Activated naive CD4-positive, alpha-beta T cell treated with anti-CD3 and anti-CD28 coated beads, Interleukin-2, amount 50 U/mL, for 72 hours (primary cell): ENCODE measurements around the gene MOB3A. TPM values are rescaled to one million over a fixed set of nuclear protein-coding genes. Genes with fewer than 3 reads are reported as not detected.

Experiments used
- ATAC-seq, 2 donors: fragments of 150-1000 bp; cut with Tn5 transposase; 2 replicates each; pipeline ENCODE4 v1.10.0; 2021; ENCODE audit warnings: mild to moderate bottlenecking in 2 of 2, moderate library complexity in 2 of 2
- DNase-seq, 2 donors: peaks; one replicate each; pipeline ENCODE4 v3.0.0; 2021 to 2022; ENCODE audit warnings: low spot score in 2 of 2
- H3K27ac Mint-ChIP-seq, 2 donors: one replicate each; pipeline ENCODE4 v1.8.0; 2022; ENCODE audit warnings: mild to moderate bottlenecking in 2 of 2, mixed read lengths in 2 of 2
- H3K36me3 Mint-ChIP-seq, 2 donors: one replicate each; pipeline ENCODE4 v1.8.0; 2022; ENCODE audit warnings: mixed read lengths in 2 of 2
- H3K9me3 Mint-ChIP-seq, 2 donors: one replicate each; pipeline ENCODE4 v1.8.0; 2022; ENCODE audit warnings: mixed read lengths in 2 of 2
- total RNA-seq, 2 donors: library from RNA; stranded (reverse); gene quantifications; one replicate each; pipeline ENCODE4 v1.2.3, GENCODE V29; 2022

Gene MOB3A
- total RNA-seq, 2 donors from 2014 or later: 91.8 to 183 TPM

GRCh38 chr19:2079076-2079864 is 16.9 kb downstream of the MOB3A start:
- Mint-ChIP-seq H3K36me3 (peaks cover 41 to 54% of the 10 kb centered on the region in 2 donors), H3K27ac (peak overlapping the region; percentile 95 to 100), H3K9me3 (no peaks in the 10 kb centered on the region)
- DNase-seq: no peak
- no peak for ATAC-seq

DNA sequence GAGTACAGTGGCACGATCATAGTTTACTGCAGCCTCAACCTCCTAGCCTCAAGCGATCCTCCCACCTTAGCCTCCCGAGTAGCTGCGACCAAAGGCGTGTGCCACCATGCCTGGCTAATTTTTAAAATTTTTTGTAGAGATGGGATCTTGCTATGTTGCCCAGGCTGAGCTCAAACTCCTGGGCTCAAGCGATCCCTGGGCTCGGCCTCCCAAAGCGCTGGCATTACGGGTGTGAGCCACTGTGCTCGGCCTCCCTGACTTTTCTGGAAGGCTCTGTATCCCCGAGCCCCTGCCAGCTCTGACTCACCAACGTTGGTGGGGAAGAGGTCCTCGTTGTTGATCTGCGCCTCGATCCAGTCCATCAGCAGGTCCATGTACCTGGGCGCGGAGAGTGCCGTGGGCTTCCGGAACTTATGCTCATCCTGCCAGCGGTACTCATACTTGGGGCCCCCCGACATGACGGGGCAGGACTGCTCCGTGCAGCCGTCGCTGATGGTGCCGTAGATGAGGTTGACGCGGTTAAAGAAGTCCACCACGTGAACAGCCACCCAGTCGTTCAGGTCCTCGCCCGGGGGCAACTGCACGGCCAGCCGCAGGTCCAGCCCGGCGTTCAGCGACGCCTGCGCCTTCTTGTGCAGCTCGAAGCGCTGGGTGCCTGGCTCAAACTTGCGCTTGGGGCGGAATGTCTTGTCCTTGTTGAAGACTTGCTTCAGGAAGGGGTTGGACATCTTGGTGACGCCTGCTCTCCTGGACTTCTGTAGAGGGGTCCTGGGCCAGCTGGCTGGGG is 18.1 kb downstream of the MOB3A start:
- DNase-seq (no peak), ATAC-seq (no peak)
- H3K27ac Mint-ChIP-seq: no peak overlapping the region
- no peaks in the 10 kb centered on the region for H3K9me3 Mint-ChIP-seq
- H3K36me3 Mint-ChIP-seq: peaks cover 32 to 45% of the 10 kb centered on the region in 2 donors

DNA sequence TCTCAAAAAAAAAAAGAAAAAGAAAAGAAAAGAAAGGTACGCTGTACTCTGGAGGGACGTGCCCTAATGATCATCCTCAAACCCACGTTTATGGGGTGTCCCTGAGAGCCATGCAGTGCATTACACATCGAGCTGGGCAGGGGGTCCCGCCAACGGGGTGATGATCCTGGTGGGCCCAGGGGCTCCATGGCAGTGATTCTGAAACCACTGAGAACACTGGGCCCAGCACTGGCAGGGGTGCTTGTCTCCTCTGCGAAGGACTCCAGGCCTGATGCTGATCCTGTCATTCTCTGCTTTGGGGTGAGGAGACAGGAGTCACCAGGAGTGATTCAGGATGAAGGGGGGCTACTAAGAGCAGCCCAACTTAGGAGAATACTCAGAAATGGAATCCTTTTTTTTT is 18.7 kb downstream of the MOB3A start:
- H3K27ac Mint-ChIP-seq: peak overlapping the region in 1 of 2 donors; percentile 65
- DNase-seq: no peak
- ATAC-seq: no peak
- H3K36me3 Mint-ChIP-seq: peaks cover 28 to 45% of the 10 kb centered on the region in 2 donors
- H3K9me3 Mint-ChIP-seq: no peaks in the 10 kb centered on the region

DNA sequence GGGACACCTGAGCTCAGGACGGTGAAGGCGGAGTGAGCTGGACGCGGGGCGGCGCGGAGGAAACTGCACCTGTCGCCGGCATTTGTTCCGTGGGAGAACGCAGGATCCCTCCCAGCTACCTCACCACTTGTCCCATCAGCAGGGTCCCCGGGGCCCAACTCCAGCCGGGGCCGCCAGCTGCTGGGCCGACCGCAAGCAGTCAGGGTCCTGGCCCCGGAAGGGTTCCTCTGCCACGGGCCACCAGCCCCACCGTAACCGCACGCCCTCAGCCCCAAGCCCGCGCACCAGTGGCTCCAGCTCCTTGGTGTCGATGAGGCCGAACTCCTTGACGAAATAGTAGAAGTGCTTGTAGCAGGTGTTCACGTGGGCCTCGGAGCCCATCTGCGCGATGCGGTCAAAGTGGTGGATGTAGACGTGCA is 19.6 kb downstream of the MOB3A start:
- H3K9me3 Mint-ChIP-seq: no peaks in the 10 kb centered on the region
- peaks cover 24 to 43% of the 10 kb centered on the region in 2 donors for H3K36me3 Mint-ChIP-seq
- DNase-seq (no peak), ATAC-seq (no peak)
- H3K27ac Mint-ChIP-seq: no peak overlapping the region

GRCh38 chr19:2072757-2073551 is 23.2 kb downstream of the MOB3A start:
- DNase-seq (no peak), ATAC-seq (no peak)
- H3K36me3 Mint-ChIP-seq: peaks cover 18 to 30% of the 10 kb centered on the region in 2 donors
- H3K9me3 Mint-ChIP-seq: no peaks in the 10 kb centered on the region
- H3K27ac Mint-ChIP-seq: peak overlapping the region; percentile 42 to 77

DNA sequence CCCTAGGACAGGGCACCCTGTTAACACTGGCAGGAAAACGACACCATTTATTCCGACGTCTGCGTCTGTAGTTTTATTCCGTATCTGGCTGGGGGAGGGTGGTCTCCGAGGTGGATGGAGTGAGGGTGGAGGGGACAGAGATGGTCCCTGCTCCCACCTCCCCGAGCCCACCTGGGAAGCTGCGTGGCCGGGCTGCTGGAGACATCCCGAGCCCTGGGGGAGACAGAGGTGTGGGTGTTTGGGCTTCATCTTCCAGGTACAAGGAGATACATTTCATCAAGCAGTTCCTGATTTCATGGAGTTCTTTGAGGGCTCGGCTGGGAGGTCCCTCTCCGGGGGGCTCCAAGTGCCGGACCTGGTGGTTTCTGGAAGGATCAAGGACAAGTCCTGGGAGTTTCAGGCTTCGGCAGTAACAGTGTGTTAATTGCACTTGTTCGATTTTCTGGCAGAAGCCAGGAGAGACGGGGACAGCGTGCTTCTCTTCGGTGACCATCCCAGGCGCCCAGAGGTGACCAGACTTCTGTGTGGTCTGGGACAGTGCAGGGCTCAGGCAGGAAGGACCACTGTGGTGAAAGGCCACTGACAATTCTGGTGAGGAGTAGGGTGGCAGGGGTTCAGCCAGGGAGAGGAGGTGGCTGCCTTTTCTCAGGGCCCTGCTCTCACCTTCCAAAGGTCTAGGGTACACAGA is 25.0 kb downstream of the MOB3A start:
- Mint-ChIP-seq H3K9me3 (no peaks in the 10 kb centered on the region), H3K27ac (peak overlapping the region; percentile 70 to 76), H3K36me3 (peaks cover 16 to 30% of the 10 kb centered on the region in 2 donors)
- no peak for DNase-seq
- ATAC-seq: no peak

DNA sequence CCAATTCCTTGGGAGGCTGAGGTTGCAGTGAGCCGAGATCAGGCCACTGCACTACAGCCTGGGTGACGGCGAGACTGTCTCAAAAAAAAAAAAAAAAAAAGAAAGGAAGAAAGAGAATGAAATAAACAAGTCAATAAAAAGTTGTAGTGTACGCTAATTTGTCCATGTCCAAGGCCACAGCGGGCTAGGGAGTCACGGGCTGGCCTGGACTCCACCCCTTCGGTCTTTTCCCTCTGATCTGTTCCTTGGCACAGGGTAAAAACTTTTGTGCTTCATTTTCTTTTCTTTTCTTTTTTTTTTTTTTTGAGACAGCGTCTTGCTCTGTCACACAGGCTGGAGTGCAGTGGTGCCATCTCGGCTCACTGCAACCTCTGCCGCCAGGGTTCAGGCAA is 25.7 kb downstream of the MOB3A start:
- Mint-ChIP-seq H3K9me3 (no peaks in the 10 kb centered on the region), H3K27ac (peak overlapping the region in 1 of 2 donors; percentile 93), H3K36me3 (peaks cover 16 to 27% of the 10 kb centered on the region in 2 donors)
- DNase-seq (no peak), ATAC-seq (no peak)

DNA sequence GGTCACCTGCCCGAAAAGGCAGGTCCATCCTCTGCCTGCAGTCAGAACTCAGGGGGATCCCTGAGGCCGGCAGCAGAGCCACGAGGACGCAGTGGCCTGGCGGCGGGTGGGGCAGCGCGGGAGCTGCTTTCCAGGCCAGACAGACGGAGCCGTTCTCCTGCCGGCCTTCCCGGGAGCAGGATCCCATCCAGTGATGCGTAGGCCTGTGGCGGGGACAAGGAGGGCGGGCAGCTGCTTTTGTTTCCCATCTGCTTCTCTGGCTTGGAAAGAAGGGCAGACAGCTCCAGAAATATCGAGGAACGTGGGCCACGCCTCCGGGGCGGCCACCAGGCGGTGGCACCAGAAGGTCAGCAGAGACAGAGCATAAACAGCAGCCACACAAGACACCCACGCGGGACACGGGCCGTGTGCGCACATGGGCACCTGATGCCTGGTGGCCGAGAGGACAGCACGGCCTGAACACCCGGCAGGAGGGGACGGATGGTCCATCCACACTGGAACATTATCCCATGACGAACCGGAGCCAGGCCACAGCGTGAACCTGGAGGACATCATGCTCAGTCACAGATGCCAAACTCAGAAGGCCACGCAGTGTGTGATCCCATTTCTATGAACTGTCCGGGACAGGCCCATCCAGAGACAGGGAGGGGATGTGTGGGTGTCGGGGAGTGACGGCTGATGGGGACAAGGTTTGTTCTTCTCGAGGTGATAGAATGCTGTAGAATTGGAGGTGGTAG is 31.2 kb downstream of the MOB3A start:
- peaks cover 0 to 5% of the 10 kb centered on the region in 2 donors for H3K36me3 Mint-ChIP-seq
- no peak for DNase-seq

DNA sequence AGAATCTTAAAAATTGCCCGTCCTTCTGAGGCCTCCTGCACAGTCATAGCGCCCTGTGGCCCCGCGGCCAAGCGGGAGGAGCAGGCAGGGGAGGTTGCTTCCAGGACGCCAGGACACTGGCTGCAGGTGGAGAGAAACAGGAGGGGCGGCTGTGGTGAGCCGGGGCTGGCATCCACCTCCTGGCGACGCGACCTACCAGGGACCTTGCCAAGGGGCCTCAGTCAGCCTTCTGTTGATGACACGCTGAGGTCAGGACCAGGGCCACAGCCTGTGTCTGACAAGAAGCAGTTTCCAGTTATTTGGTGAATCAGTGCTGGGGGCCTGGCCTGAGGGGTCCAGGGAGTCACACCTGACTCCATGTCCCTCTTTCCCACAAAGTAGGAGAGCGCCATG is 31.7 kb downstream of the MOB3A start:
- ATAC-seq: no peak
- Mint-ChIP-seq H3K36me3 (peaks cover 0 to 5% of the 10 kb centered on the region in 2 donors), H3K27ac (peak overlapping the region in 1 of 2 donors; percentile 36)

More for the DNA sequence above, 31.2 kb downstream of the MOB3A start:
- Mint-ChIP-seq H3K9me3 (no peaks in the 10 kb centered on the region), H3K27ac (no peak overlapping the region)
- ATAC-seq: no peak

GRCh38 chr19:2063824-2064223 is 32.3 kb downstream of the MOB3A start:
- no peak for ATAC-seq
- Mint-ChIP-seq H3K27ac (no peak overlapping the region), H3K9me3 (no peaks in the 10 kb centered on the region), H3K36me3 (peaks cover 0 to 5% of the 10 kb centered on the region in 2 donors)
- no peak for DNase-seq

More for the DNA sequence above, 31.7 kb downstream of the MOB3A start:
- no peak for DNase-seq
- no peaks in the 10 kb centered on the region for H3K9me3 Mint-ChIP-seq

DNA sequence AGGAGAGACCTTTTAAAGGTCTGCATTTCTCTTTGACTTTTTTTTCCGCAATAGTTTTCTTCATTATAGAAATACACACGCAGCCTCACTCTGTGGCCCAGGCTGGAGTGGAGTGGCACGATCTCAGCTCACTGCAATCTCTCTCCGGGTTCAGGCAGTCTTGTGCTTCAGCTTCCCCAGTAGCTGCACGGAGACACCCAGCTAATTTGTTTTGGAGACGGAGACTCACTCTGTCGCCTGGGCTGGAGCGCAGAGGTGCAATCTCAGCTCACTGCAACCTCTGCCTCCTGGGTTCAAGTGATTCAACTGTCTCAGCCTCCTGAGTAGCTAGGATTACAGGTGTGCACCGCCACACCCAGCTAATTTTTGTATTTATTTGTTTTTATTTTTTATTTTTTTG is 33.4 kb downstream of the MOB3A start:
- DNase-seq (no peak), ATAC-seq (no peak)
- peak overlapping the region; percentile 85 to 90 for H3K27ac Mint-ChIP-seq
- no peaks in the 10 kb centered on the region for H3K9me3 Mint-ChIP-seq
- H3K36me3 Mint-ChIP-seq: peaks cover 0 to 5% of the 10 kb centered on the region in 2 donors

DNA sequence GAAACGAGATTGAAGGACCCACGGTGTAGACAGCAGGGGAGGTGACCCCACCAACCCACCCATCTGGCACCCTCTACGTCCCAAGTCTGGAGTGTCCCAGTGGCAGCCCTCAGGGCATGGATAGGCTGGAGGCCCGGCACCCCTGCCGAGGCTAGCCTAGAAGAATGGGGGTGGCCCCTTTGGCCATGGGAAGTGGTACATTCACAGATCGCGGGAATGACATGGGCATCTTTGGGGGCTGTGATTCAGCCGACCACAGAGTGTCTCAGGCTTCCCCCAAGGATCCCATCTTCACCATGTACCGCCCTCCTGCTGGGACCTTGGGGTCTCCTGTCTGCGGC is 33.8 kb downstream of the MOB3A start:
- ATAC-seq (no peak), DNase-seq (no peak)
- peaks cover 0 to 5% of the 10 kb centered on the region in 2 donors for H3K36me3 Mint-ChIP-seq
- no peaks in the 10 kb centered on the region for H3K9me3 Mint-ChIP-seq
- H3K27ac Mint-ChIP-seq: peak overlapping the region; percentile 86 to 90

GRCh38 chr19:2061495-2062388 is 34.4 kb downstream of the MOB3A start:
- H3K36me3 Mint-ChIP-seq: peaks cover 0 to 5% of the 10 kb centered on the region in 2 donors
- H3K9me3 Mint-ChIP-seq: no peaks in the 10 kb centered on the region
- H3K27ac Mint-ChIP-seq: peak overlapping the region; percentile 86 to 90

GRCh38 chr19:2060884-2061494 is 35.1 kb downstream of the MOB3A start:
- peak overlapping the region; percentile 90 to 99 for H3K27ac Mint-ChIP-seq
- H3K36me3 Mint-ChIP-seq: peaks cover 0 to 5% of the 10 kb centered on the region in 2 donors
- ATAC-seq: peak; percentile 57 to 65
- H3K9me3 Mint-ChIP-seq: no peaks in the 10 kb centered on the region
- DNase-seq: no peak

More at GRCh38 chr19:2061495-2062388, 34.4 kb downstream of the MOB3A start:
- ATAC-seq: peak; percentile 85 to 89
- DNase-seq: peak; percentile 100
